Liver (tissue), 9 donors: ENCODE results near the gene TBC1D9B. TPM values are rescaled to one million over a fixed set of nuclear protein-coding genes. Genes with fewer than 3 reads are reported as not detected.

Experiments
- DNase-seq: peaks from one replicate; pipeline ENCODE4 v3.0.0-alpha.2; 2017; ENCODE audit warnings: low spot score
- H3K27ac ChIP-seq, 2 donors: one replicate each; pipeline ENCODE4 v1.7.0; 2013; ENCODE audit warnings: inconsistent platforms in 2 of 2, low read length in 2 of 2, control low read depth in 1 of 2, low read depth in 1 of 2, mild to moderate bottlenecking in 1 of 2
- H3K27me3 ChIP-seq, 4 donors: one replicate each; pipeline versions ENCODE4 v1.6.1 to v1.7.0; 2013; ENCODE audit warnings: low read length in 3 of 4, inconsistent platforms in 1 of 4, mild to moderate bottlenecking in 1 of 4, moderate library complexity in 1 of 4; ENCODE audit not compliant: control insufficient read depth in 4 of 4, insufficient read depth in 4 of 4
- H3K36me3 ChIP-seq, 4 donors: one replicate each; pipeline versions ENCODE4 v1.6.1 to v1.7.0; 2013; ENCODE audit warnings: low read length in 3 of 4, mild to moderate bottlenecking in 3 of 4, low read depth in 1 of 4, moderate library complexity in 1 of 4; ENCODE audit not compliant: control insufficient read depth in 4 of 4, insufficient read depth in 3 of 4
- H3K4me1 ChIP-seq, 4 donors: one replicate each; pipeline versions ENCODE4 v1.6.1 to v1.7.0; 2013; ENCODE audit warnings: low read length in 3 of 4, mild to moderate bottlenecking in 3 of 4, moderate library complexity in 1 of 4; ENCODE audit not compliant: control insufficient read depth in 4 of 4, insufficient read depth in 4 of 4
- H3K4me3 ChIP-seq, 3 donors: one replicate each; pipeline versions ENCODE4 v1.6.1 to v1.7.0; 2013; ENCODE audit warnings: low read length in 3 of 3, control low read depth in 1 of 3, low read depth in 1 of 3, mild to moderate bottlenecking in 1 of 3
- H3K9ac ChIP-seq, 2 donors: one replicate each; pipeline ENCODE4 v1.7.0; 2013; ENCODE audit warnings: low read length in 2 of 2, mild to moderate bottlenecking in 2 of 2, moderate library complexity in 2 of 2, control low read depth in 1 of 2, low read depth in 1 of 2
- H3K9me3 ChIP-seq, 4 donors: one replicate each; pipeline versions ENCODE4 v1.6.1 to v1.7.0; 2013; ENCODE audit warnings: low read length in 3 of 4; ENCODE audit not compliant: control insufficient read depth in 4 of 4
- EGR1 ChIP-seq, 2 donors: IDR thresholded peaks; 2 replicates each; pipeline ENCODE4 v1.6.1; 2016 to 2018; ENCODE audit warnings: antibody characterized with exemption in 2 of 2, low read depth in 2 of 2
- FOXA2 ChIP-seq: IDR thresholded peaks from 2 replicates; pipeline ENCODE4 v1.6.1; 2016; ENCODE audit warnings: antibody characterized with exemption
- GABPA ChIP-seq, 2 donors: IDR thresholded peaks in 1 of 2; conservative IDR thresholded peaks in 1 of 2; 2 replicates each; pipeline ENCODE4 v1.6.1; 2016; ENCODE audit warnings: antibody characterized with exemption in 2 of 2, mild to moderate bottlenecking in 1 of 2, moderate library complexity in 1 of 2
- HNF4A ChIP-seq, 2 donors: conservative IDR thresholded peaks; 2 replicates each; pipeline ENCODE4 v1.6.1; 2016; ENCODE audit warnings: antibody characterized with exemption in 2 of 2, mild to moderate bottlenecking in 2 of 2
- HNF4G ChIP-seq: IDR thresholded peaks from 2 replicates; pipeline ENCODE4 v1.6.1; 2016; ENCODE audit warnings: antibody characterized with exemption
- JUND ChIP-seq, 2 donors: IDR thresholded peaks; 2 replicates each; pipeline ENCODE4 v1.6.1; 2016; ENCODE audit warnings: antibody characterized with exemption in 2 of 2
- MAX ChIP-seq: IDR thresholded peaks from 2 replicates; pipeline ENCODE4 v1.6.1; 2016; ENCODE audit warnings: antibody characterized with exemption
- NR2F2 ChIP-seq: IDR thresholded peaks from 2 replicates; pipeline ENCODE4 v1.6.1; 2016; ENCODE audit warnings: antibody characterized with exemption
- RAD21 ChIP-seq, 2 donors: IDR thresholded peaks; 2 replicates each; pipeline ENCODE4 v1.6.1; 2016; ENCODE audit warnings: antibody characterized with exemption in 2 of 2, mild to moderate bottlenecking in 2 of 2
- REST ChIP-seq: IDR thresholded peaks from 2 replicates; pipeline ENCODE4 v1.6.1; 2016; ENCODE audit warnings: antibody characterized with exemption, mild to moderate bottlenecking
- SP1 ChIP-seq: IDR thresholded peaks from 2 replicates; pipeline ENCODE4 v1.6.1; 2018; ENCODE audit warnings: antibody characterized with exemption, mild to moderate bottlenecking
- YY1 ChIP-seq: IDR thresholded peaks from 2 replicates; pipeline ENCODE4 v1.6.1; 2016; ENCODE audit warnings: antibody characterized with exemption, mild to moderate bottlenecking
- WGBS: extraction: QIAGEN DNeasy Blood & Tissue Kit; methylation state at CpG from one replicate; pipeline ENCODE4 v1.1.7; 2013; 5-methylcytosine and 5-hydroxymethylcytosine counted together
- polyA plus RNA-seq, 2 donors: library from polyadenylated mRNA; stranded (reverse) in 1 of 2; unstranded in 1 of 2; fragments of 200-250 nt in 1 of 2; fragments of >200 nt in 1 of 2; fragmentation: Nextera tagmentation in 1 of 2; extraction: Ambion mirVana in 1 of 2; gene quantifications; one replicate each; pipeline versions ENCODE4 v1.2.1 to v1.2.3, GENCODE V29; 2013 to 2015
- total RNA-seq, 2 donors: library from RNA; depleted of rRNA; stranded (reverse); fragments of >200 nt; gene quantifications; one replicate each; pipeline ENCODE4 v1.2.3, GENCODE V29; 2014
- TF ChIP-seq, protein P1 (sequence below): IDR thresholded peaks from 2 replicates; pipeline ENCODE4 v1.6.1; 2016; ENCODE audit warnings: antibody characterized with exemption
- donor health status: healthy.
- donor health status: healthy.
- donor health status: healthy.
- donor health status: healthy.
- donor health status: healthy.

The TBC1D9B gene
- total and polyA plus RNA-seq, 4 donors, result 23.1 to 55.4 (median 38.7) TPM

DNA sequence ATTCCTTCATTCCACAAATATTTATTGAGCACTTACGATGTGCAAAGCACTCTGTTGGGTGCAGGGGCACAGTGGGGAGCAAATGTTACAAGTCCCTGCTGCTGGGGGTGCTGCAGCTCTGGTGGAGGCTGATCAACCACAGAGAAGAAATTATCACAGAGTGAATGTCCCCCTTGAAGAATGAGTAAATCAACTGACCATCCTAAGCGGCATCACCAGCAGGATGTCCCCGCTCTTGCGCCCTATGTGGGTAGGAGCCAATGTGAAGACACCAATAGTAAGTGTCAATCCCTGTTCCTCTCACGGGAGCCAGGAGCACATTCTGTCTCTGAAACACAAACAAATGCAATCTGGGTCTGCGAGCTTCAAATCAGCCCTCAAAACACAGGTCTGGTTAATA, 47.4 kb upstream of the TBC1D9B start:
- H3K4me3 ChIP-seq, result no peak overlapping the region
- H3K9ac ChIP-seq, result no peak overlapping the region
- no peak overlapping the region for H3K27ac ChIP-seq
- 80% methylated on average over 6 of the region's 6 CpGs for WGBS
- no peaks in the 10 kb centered on the region for H3K9me3 ChIP-seq
- no peak for TF ChIP-seq FOXA2
- TF ChIP-seq JUND (IDR thresholded peaks at IDR 0.05), result no peak
- no peak for TF ChIP-seq REST
- no peaks in the 10 kb centered on the region for H3K27me3 ChIP-seq
- DNase-seq, result no peak
- H3K36me3 ChIP-seq, result peaks cover 0 to 19% (median 8%) of the 10 kb centered on the region in 4 donors
- peaks cover 7 to 19% (median 11%) of the 10 kb centered on the region in 4 donors for H3K4me1 ChIP-seq

- Histone ChIP-seq H3K27me3 (no peaks in the 10 kb centered on the region), H3K9me3 (no peaks in the 10 kb centered on the region), H3K36me3 (peaks cover 0 to 19% (median 8%) of the 10 kb centered on the region in 4 donors), H3K9ac (no peak overlapping the region), H3K4me1 (peaks cover 3 to 15% (median 7%) of the 10 kb centered on the region in 4 donors), H3K27ac (no peak overlapping the region), H3K4me3 (no peak overlapping the region)
- DNase-seq, result no peak
- TF ChIP-seq RAD21 (IDR thresholded peaks at IDR 0.05) (no peak), FOXA2 (no peak), EGR1 (IDR thresholded peaks at IDR 0.05; ENCODE audit: low read depth in 2 of 2) (no peak), SP1 (no peak), HNF4G (no peak), YY1 (no peak), MAX (no peak), REST (no peak), HNF4A (conservative IDR thresholded peaks at IDR 0.05) (no peak), GABPA (IDR thresholded peaks at IDR 0.05 in 1 of 2, conservative IDR thresholded peaks at IDR 0.05 in 1 of 2) (no peak), NR2F2 (no peak)
- TF ChIP-seq, protein P1, sequence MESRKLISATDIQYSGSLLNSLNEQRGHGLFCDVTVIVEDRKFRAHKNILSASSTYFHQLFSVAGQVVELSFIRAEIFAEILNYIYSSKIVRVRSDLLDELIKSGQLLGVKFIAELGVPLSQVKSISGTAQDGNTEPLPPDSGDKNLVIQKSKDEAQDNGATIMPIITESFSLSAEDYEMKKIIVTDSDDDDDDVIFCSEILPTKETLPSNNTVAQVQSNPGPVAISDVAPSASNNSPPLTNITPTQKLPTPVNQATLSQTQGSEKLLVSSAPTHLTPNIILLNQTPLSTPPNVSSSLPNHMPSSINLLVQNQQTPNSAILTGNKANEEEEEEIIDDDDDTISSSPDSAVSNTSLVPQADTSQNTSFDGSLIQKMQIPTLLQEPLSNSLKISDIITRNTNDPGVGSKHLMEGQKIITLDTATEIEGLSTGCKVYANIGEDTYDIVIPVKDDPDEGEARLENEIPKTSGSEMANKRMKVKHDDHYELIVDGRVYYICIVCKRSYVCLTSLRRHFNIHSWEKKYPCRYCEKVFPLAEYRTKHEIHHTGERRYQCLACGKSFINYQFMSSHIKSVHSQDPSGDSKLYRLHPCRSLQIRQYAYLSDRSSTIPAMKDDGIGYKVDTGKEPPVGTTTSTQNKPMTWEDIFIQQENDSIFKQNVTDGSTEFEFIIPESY, result no peak
- WGBS, result 94% methylated on average over 6 of the region's 6 CpGs
Measured at GRCh38 chr5:179954434-179954833, 46.7 kb upstream of the TBC1D9B start.
